Astrocyte (in vitro differentiated cells and primary cell): Measurements from ENCODE around the gene LSM14A.

Experiments
- EZH2 ChIP-seq: IDR thresholded peaks from 2 replicates; pipeline ENCODE4 v1.6.1; 2012; ENCODE audit warnings: mild to moderate bottlenecking, low read length, inconsistent platforms; ENCODE audit not compliant: insufficient read depth
- TF ChIP-seq, protein P1 (sequence below): IDR thresholded peaks from 2 replicates; pipeline ENCODE4 v1.5.1; 2011; ENCODE audit warnings: low read depth, mild to moderate bottlenecking, inconsistent platforms, low read length, moderate library complexity; ENCODE audit not compliant: insufficient read depth

DNA sequence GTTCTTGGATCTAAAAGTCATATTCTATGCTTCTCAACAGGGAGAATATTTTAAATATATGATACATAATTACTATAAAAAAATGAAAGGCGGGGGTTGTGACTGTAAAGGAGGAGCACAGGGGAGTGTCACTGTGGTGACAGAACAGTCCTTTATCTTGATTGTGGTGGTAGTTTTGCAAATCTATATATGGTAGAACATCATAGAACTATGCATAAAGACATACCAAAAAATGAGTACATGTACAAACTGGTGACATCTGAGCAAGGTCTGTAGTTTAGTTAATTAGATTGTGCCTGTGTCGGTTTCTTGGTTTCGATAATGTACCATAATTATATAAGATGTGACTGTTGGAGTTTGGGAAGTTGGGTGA lies 43.3 kb downstream of the LSM14A start:
- TF ChIP-seq, protein P1, sequence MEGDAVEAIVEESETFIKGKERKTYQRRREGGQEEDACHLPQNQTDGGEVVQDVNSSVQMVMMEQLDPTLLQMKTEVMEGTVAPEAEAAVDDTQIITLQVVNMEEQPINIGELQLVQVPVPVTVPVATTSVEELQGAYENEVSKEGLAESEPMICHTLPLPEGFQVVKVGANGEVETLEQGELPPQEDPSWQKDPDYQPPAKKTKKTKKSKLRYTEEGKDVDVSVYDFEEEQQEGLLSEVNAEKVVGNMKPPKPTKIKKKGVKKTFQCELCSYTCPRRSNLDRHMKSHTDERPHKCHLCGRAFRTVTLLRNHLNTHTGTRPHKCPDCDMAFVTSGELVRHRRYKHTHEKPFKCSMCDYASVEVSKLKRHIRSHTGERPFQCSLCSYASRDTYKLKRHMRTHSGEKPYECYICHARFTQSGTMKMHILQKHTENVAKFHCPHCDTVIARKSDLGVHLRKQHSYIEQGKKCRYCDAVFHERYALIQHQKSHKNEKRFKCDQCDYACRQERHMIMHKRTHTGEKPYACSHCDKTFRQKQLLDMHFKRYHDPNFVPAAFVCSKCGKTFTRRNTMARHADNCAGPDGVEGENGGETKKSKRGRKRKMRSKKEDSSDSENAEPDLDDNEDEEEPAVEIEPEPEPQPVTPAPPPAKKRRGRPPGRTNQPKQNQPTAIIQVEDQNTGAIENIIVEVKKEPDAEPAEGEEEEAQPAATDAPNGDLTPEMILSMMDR = no peak
- TF ChIP-seq EZH2 = no peak
